ENCODE data around the gene RPS6KA2.
A peak's percentile ranks its signal among the peaks of the same experiment; 100 is the strongest.

Gene RPS6KA2

GRCh38 chr6:166615059-166615770, 11.8 kb downstream of the RPS6KA2 start:
- no peak for DNase-seq (ENCODE audit: low spot score)

- no peak for DNase-seq (ENCODE audit: low spot score)
Observed at GRCh38 chr6:166614589-166614988, 12.5 kb downstream of the RPS6KA2 start.

DNA sequence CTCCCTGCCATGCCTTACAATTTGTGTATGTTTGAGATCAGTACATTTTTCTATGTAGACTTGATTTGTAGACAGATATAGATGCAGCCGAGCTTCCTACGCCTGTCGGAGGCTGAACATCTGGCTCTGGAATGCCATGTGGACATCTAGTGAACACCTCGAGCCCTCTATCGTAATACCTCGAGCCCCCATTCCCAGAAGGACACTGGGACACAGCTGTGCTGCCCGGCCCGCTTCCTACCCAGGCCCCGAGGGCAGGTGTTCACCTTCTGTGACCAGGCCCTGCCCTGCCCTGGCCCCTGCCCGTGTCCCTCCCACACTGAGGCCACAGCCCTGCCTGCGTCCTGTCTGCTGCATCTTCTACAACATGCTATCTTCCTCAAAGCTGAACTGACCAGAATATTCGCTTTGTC, 12.9 kb downstream of the RPS6KA2 start:
- no peak for DNase-seq (ENCODE audit: low spot score)

GRCh38 chr6:166613027-166613426, 14.0 kb downstream of the RPS6KA2 start:
- no peak for DNase-seq (ENCODE audit: low spot score)

- no peak for DNase-seq (ENCODE audit: low spot score)
Observed at GRCh38 chr6:166612471-166612881, 14.6 kb downstream of the RPS6KA2 start.

GRCh38 chr6:166611631-166612030, 15.4 kb downstream of the RPS6KA2 start:
- DNase-seq (ENCODE audit: low spot score), result no peak

GRCh38 chr6:166610069-166610468, 17.0 kb downstream of the RPS6KA2 start:
- no peak for DNase-seq (ENCODE audit: low spot score)

DNA sequence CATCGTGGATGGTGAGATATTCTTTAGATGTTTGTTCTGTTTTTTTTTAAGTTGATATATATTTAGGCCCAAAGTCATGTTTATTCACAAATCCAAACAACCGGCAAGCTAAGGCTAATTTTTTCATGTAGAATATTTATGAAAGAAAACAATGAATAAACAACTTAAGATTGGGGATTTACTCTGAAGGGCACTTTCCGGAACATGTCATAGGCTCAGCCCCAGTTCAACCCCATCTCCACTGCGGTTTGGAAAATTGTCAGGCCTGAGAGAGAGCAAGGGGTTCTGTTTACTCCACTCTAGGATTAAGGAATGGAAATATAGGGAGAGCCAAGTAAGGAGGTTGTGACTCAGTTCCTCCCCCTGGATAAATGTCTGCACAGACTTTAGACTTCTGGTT, 18.3 kb downstream of the RPS6KA2 start:
- no peak for DNase-seq (ENCODE audit: low spot score)

- no peak for DNase-seq (ENCODE audit: low spot score)
Observed at GRCh38 chr6:166605752-166606151, 21.3 kb downstream of the RPS6KA2 start.

DNA sequence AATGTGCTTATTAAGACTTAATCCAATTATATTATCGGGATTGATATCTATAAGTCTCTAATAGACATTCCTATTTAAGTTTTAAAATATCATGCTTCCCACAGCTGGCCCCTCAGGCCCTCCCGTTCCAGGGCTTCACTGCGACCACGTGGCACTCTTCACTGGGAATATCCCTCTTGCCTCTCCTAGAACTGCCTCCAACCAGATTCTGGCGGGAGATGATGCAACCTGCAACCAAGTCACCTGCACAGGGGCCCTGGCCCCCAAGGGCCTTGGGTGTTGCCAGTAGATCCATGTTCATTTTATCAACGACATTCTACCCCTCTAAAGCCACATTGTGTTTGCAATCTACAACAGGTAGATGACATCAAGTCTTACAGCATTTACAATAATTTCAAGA, 22.1 kb downstream of the RPS6KA2 start:
- DNase-seq (ENCODE audit: low spot score), result no peak

- DNase-seq (ENCODE audit: low spot score), result no peak
Observed at GRCh38 chr6:166604328-166604727, 22.7 kb downstream of the RPS6KA2 start.

DNA sequence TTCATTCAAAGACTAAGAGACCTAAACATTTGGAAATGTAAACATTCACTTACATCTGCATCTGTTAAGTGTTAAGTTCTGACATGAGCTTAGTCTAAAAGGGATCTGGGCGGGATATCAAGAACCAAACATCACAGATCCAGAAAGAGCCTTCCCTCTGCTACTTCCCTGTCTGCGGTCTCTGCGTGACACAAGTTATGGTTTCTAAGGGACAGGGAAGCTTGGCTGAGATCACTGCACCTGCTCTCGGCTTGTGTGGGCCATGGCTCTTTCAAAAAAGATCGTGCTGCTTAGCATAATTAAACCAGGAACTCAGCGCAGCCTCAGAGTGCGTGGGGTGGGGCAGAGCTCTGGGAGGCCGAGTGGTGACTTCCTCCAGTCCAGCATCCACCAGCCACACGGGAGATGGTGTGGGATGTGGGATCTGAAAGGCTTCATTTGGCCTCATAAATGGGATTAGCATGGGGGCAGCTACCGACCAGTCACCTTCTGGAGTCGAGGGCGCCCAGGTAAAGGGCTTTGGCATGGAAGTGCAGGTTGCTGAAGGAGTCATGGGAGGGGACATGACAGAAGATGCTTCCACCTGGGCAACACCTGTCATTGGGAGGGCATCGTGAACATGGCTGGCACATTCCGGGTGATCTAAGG, 23.9 kb downstream of the RPS6KA2 start:
- no peak for DNase-seq (ENCODE audit: low spot score)

DNA sequence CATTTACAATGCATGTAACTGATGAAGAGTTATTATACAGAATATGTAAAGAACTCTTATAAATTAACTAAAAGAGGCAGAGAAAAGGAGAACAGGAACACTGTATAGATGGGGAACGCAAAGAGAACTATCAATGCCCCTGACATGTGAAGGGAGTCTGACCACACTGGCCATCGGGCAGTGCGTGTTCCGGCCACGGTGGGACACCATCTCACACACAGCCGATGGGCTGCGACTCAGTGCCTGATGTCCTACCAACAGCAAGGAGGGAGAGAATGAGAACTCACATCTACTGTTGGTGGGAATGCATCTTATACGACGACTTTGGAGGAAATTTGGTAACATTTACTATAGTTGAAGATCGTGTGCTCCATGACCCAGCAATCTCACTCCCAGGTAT, 25.1 kb downstream of the RPS6KA2 start:
- DNase-seq (ENCODE audit: low spot score), result no peak

- no peak for DNase-seq (ENCODE audit: low spot score)
Observed at GRCh38 chr6:166600931-166601330, 26.1 kb downstream of the RPS6KA2 start.

DNA sequence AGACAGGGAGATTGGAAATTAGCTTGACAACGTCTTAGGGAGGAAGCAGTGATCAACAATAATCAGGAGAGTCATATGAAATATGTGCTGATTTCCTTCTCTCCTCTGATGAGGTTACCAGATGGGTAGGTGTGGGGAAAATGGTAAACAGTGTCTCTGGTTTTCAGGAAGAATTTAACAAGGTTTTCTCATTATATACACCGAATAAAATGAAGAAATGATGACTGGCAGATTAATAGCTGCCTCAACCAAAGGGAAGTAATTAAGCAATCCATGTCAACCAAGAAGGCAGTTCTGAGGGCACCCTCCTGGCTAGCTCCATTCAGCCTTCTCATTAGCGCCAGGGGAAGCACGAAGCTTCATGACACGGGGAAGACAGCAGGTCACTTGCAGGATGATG, 27.8 kb downstream of the RPS6KA2 start:
- no peak for DNase-seq (ENCODE audit: low spot score)

- peak; percentile 2 for DNase-seq (ENCODE audit: low spot score)
Observed at GRCh38 chr6:166598441-166599138, 28.5 kb downstream of the RPS6KA2 start.

GRCh38 chr6:166597711-166598440, 29.2 kb downstream of the RPS6KA2 start:
- no peak for DNase-seq (ENCODE audit: low spot score)

- DNase-seq (ENCODE audit: low spot score), result no peak
Observed at GRCh38 chr6:166596776-166597507, 30.1 kb downstream of the RPS6KA2 start.

- DNase-seq (ENCODE audit: low spot score), result no peak
Observed at GRCh38 chr6:166595949-166596348, 31.1 kb downstream of the RPS6KA2 start.

DNA sequence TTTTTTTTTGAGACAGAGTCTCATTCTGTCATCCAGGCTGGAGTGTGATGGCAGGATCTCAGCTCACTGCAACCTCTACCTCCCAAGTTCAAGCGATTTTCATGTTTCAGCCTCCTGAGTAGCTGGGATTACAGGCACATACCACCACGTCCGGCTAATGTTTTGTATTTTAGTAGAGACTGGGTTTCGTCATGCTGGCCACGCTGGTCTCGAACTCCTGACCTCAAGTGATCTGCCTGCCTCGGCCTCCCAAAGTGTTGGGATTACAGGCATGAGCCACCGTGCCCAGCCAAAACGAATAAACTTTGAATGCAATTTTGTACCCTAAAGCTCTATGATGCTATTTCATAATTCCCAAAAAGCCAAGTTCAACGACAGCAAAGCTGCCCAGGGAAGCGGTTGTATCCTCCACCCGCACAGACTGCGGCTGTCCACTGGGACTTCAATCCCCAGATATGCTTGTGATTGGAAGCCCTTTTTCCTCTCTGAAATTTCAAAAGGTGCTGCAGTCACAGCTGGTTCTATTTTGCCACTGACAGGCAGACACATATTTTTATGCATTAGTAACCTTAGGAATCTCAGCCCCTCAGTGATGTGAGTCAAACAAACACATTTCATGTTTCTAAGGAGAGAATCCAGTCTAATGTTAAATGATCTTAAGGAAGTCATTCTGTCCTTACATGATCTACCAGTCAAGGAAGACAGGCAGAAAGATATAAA, 31.8 kb downstream of the RPS6KA2 start:
- no peak for DNase-seq (ENCODE audit: low spot score)

DNA sequence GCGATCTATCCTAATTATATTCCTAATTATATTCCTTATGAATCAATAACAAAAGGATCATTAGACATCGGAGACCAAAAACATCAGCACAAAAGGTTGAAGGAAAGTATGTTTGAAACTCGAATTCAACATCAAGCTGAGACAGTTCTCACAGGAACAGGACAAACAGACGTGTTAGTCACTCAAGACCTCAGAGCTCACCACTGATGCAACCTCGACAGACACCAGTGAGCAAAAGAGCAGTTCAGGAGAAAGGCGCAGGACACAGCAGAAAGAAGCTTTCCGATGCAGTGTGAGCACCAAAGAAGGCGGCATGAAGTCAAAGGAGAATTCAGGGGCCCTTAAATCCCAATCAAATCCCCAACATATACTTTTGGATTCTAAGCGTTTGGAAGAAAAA, 34.2 kb downstream of the RPS6KA2 start:
- no peak for DNase-seq (ENCODE audit: low spot score)

Measured in RKO (cell line).